Stimulated activated CD8-positive, alpha-beta memory T cell treated with anti-CD3 and anti-CD28 coated beads, Interleukin-15, amount 100 ng/mL, for 24 hours (primary cell): ENCODE measurements around the gene NEB.

Source experiments
- DNase-seq: peaks from one replicate; pipeline ENCODE4 v3.0.0-alpha.2; 2020; ENCODE audit warnings: low read depth

Gene NEB

GRCh38 chr2:151695778-151696177 is 38.5 kb downstream of the NEB start:
- DNase-seq: no peak

DNA sequence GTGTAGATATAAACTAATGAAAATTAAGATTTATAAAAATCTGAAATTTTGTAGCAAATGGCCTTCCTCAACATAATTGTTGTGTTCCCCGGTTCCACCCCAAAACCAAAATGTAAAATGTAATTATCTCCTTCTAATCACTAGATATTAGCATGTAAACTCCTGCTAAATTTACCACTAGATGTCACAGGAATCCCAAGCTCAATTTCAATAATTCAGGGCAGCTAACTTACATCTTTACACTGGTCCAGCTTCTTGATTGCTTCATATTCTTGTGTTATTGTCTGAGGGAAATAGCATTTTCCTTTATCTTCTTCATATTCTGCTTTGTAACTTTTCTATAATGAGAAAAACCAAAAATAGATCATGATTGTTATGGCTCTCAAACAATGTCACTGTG is 42.6 kb downstream of the NEB start:
- no peak for DNase-seq

- no peak for DNase-seq
These were observed 45.6 kb downstream of the NEB start for GRCh38 chr2:151688719-151689118.

DNA sequence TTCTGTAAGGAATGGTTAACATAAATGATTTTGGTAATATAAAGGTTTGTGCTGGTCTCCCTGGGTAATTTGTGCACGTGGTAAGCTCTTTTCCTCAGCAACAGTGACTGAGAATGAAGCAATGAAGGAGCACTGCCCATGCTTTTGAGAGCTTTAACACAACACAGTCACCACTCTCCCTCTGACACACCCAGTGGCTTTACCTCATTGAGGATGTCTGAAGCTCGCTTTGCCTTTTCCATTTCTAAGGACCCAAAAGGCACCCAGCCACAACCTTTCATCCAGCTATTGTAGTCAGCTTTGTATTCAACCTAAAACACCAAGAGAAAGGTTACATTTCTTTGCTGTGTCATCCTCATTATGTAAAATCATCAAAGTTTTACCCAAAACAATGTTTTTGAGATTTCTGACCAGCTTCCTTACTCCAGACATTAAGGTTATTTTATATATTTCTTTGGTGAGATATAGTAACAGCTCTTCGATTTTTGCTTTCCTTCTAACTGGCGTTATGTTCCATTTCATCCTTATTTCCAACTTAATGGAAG is 51.7 kb downstream of the NEB start:
- no peak for DNase-seq

DNA sequence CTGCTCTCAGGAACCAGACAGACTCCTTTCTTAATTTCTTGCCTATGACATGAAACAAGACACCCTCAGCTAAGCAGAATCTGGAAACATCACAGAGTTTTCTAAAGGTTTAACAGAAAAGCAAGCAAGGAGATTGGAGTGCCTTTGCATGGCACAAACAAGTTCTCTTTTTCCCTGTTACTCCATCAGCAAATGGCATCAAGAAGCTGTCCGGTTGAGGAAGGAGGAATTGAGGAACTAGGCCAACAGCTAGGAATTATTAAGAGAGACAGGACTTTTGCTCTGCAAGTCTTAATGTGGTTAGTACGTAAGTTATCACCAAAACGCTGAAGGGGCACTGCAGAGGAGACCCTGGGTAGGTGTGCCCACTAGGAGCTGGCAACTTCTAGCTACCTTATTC is 53.2 kb downstream of the NEB start:
- DNase-seq: no peak

- no peak for DNase-seq
These were observed 54.3 kb downstream of the NEB start for GRCh38 chr2:151679994-151680393.

- DNase-seq: no peak
These were observed 55.4 kb downstream of the NEB start for GRCh38 chr2:151678849-151679248.

DNA sequence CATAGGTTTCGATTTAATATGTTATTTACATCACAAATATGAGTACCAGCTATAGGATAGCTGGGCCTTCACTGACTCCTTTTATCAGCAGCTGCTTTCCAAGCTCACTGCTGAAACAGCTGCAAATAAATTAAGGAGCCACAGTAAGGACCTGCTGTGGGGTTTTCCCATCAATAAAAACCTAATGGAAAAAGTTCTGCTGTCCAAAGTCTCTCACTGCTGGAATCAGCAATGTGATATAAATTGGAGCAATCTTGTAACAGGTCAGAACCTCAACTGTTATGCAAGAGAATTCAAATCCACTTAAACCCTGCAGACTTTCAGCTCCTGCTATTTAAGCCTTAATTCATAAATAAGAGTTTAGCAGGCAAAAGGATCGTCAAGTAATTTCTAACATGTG is 61.3 kb downstream of the NEB start:
- DNase-seq: no peak

- no peak for DNase-seq
These were observed 62.0 kb downstream of the NEB start for GRCh38 chr2:151672277-151672676.

DNA sequence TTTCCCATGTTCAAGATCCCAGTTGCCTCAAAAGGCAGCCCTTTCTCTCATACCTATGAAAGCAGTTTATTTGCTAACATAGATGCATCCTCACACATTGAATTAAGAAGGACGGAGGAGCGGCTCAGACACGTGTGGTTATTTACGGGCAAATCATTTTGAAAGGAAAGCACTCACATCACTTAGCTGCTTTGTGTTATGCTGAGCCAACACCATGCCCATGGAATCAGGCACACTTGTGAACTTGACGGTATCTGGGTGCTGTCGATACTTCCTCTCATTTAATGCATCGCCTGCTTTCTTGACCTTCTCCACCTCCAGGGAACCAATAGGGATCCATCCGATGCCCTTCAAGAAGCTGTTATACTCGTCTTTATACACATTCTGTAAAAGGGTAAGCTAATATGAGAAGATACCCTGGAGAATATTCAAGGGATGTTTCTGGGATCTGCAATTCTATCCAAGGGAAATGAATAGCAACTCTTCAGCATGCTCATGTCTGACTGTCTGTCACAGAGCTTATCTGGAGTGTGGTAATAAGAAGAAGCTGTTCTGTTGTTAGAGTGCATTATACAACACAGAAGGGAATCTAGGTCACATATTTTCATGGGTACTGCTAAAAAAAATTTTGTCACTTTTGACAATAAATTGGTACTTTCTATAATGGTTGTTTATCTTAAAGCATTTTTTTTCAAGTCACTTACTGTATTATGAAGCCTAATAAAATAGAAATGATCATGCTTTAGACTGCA is 63.3 kb downstream of the NEB start:
- DNase-seq: no peak

GRCh38 chr2:151670346-151670745 is 63.9 kb downstream of the NEB start:
- no peak for DNase-seq

- DNase-seq: no peak
These were observed 64.6 kb downstream of the NEB start for GRCh38 chr2:151669585-151670081.

DNA sequence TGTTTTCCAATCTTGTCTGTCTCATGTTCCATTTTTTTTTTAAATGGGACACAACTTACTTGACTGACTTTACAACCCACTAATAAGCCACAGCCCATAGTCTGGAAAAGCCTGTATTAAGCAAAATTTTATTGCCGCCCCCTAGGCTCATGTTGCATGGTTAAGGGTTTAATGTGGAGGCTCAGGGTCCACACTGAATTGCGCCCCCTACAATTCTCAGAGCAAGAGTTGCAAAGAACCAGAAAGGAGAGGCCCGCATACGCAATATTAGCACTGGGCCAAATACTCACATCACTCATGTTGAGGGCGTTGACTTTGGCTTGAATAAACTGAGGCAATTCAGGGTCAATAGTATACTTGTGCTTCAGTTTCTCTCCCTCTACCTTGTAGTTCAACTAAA is 65.5 kb downstream of the NEB start:
- DNase-seq: no peak

DNA sequence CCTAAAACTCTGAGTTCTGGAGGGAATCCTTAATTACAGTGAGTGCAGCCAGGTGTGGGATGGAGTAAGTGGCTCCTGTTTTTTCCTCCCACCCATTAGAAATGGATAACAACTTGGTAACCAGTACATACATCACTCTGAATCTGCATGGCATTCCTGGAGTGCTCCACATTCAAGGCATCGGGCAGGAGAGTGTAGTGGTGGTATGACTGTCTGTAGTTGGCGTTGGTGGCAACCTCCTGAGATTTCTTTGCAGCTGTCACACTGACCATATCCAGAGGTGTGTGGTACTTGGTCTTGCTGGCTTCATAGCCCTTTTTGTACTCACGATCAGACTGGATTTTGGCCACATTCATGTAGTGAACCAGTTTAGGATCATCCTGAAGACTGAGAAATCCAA is 68.3 kb downstream of the NEB start:
- no peak for DNase-seq

DNA sequence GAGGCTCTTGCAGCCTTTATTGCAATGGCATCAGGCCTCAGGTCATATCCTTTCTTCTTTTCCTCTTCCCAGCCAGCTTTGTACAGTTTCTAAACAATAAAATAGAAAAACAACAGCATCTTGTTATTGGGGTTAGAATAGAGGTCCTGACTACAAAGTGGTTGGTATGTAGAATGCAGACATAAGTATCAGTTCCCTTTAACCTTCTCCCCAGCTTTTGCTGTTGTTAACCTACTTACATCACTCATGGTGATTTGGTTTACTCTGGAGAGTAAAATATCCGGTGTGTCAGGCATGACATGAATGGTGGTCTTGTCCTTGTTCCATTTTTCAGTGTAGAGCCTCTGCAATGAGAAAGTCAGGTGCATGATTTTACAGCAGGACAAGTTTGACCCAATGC is 69.8 kb downstream of the NEB start:
- DNase-seq: no peak

DNA sequence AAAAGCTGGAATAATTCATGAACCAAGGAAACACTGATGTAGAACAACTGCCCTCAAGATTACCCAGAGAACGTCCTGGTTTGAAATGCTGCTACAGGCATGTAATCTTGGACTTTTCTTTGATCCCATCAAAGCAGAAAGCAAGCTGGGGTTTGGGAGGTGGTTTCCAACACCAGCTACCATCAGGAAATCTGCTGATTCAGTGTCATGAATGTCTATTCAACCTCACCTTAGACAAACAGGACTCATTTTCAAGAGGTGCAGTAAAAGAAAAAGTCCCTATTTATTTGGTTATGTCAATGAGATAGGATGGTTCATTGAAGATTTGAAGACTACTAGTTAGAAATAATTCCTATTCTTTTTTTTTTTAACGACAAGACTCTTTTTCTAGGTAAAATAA is 72.7 kb downstream of the NEB start:
- no peak for DNase-seq

DNA sequence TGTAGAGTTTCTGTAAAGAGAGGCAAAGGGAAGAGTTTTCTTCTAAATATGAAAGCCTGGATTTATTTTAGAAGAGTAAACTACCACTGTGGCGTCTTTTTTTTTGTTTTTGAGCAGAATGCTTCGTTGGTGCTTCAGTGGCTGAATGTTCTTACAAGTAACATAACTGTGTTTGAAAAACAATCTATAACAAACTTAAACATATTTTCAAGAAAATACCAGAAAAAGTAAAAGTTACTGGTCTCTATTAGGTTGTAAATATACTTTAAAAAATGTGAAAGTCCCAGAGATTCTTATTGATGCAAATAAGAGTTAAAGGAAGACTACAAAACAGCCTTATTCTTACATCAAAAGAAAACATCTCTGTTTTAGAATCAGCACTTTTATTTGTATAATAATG is 76.2 kb downstream of the NEB start:
- DNase-seq: no peak

DNA sequence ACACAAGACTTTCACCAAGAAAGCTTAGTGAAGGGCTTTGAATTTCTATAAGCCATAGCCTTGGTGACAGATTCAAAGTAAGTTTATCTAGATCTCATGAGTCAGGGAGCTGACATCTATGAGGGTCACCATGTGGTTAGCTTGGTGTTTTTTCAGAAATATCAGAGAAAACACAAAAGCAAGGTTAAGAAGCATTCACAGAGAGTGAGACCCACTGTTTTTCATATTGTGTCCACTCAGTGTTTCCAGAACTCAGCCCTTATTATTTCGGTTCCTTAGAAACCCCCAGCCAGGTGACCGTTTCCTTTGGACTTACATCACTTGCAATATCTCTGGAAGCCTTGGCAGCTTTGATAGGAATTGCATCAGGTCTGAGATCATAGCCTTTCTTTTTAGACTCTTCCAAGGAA is 76.6 kb downstream of the NEB start:
- DNase-seq: no peak

- DNase-seq: no peak
These were observed 78.4 kb downstream of the NEB start for GRCh38 chr2:151655663-151656398.

- no peak for DNase-seq
These were observed 79.4 kb downstream of the NEB start for GRCh38 chr2:151654891-151655290.

DNA sequence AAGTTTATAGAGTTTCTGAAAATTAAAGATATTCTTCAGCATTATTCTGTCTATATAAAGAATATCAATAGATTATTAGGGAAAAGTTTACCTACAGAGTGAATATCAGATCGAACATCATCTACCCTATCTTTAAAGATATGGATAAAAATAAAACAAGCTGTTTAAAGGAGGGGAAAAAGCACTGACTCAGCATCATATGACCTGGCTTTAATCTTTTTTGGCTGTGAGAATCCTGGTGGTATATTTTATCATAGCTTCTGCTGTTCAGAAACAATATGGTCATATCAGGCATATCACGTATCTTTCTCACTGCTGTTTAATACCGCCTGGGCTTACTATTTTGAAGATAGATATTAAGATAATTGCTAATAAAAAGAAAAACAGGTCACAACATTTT is 80.2 kb downstream of the NEB start:
- no peak for DNase-seq

DNA sequence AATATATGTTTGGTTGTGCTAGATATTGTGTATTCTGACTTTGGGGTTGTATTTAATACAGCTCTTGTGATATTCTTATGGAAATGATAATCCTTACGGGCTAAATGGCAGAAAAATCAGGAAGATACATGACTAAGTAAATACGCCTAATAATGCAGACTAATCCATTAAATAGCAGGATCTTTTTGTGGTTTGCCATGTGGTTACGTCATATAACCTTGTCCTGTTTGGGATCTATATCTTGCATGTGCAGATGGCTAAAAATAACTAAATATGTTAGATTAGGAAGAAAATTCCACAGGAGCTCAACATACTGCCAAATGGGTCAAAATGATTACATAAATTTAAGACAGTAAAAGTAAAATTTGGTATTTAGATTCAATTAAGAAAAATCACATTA is 83.0 kb downstream of the NEB start:
- no peak for DNase-seq

GRCh38 chr2:151650456-151650855 is 83.8 kb downstream of the NEB start:
- no peak for DNase-seq
